Cardiac muscle cell (in vitro differentiated cells and primary cell): ENCODE results near the gene IDS. TPM values are rescaled to one million over a fixed set of nuclear protein-coding genes. Genes with fewer than 3 reads are reported as not detected.
"Not testable (repeated sequence)": the region's sequence is repeated elsewhere in the genome, so short reads cannot be mapped to it uniquely, and the experiment has no call there.

ENCODE experiments used
- DNase-seq, 2 donors: peaks; one replicate each; pipeline versions ENCODE4 v3.0.0 to v3.0.0-alpha.2; 2010 to 2017; ENCODE audit warnings: low read depth in 1 of 2, low spot score in 1 of 2
- H3K27ac ChIP-seq: fragments of 200-600 bp; sonication (generic); 2 replicates; pipeline ENCODE4 v1.5.1; 2016
- H3K27me3 ChIP-seq: fragments of 200-600 bp; sonication (generic); 2 replicates; pipeline ENCODE4 v1.6.0; 2016; ENCODE audit warnings: control low read depth
- H3K36me3 ChIP-seq: fragments of 200-600 bp; sonication (generic); 2 replicates; pipeline ENCODE4 v1.5.1; 2016; ENCODE audit warnings: control low read depth
- H3K4me1 ChIP-seq: fragments of 200-600 bp; sonication (generic); 2 replicates; pipeline ENCODE4 v1.8.1; 2017; ENCODE audit warnings: low read depth, mild to moderate bottlenecking, mixed run types
- H3K4me3 ChIP-seq: fragments of 200-600 bp; sonication (generic); 2 replicates; pipeline ENCODE4 v1.5.1; 2016; ENCODE audit warnings: mild to moderate bottlenecking
- H3K9me3 ChIP-seq: fragments of 200-600 bp; sonication (generic); 2 replicates; pipeline ENCODE4 v1.5.1; 2017; ENCODE audit warnings: low read depth, mild to moderate bottlenecking, control low read depth
- CTCF ChIP-seq: IDR thresholded peaks from 2 replicates; pipeline ENCODE4 v1.5.1; 2012; ENCODE audit warnings: low read depth, mild to moderate bottlenecking, low read length
- polyA plus RNA-seq: library from polyadenylated mRNA; unstranded; fragments of >200 nt; fragmentation: Nextera tagmentation; extraction: Ambion mirVana; gene quantifications from 2 replicates; pipeline ENCODE4 v1.2.1, GENCODE V29; 2016
- total RNA-seq: library from RNA; depleted of rRNA; stranded (reverse); fragments of >200 nt; gene quantifications from 2 replicates; pipeline ENCODE4 v1.2.3, GENCODE V29; 2016

IDS gene
- total and polyA plus RNA-seq, 2 experiments from 2014 or later: 27.8 to 38.6 TPM

- no peak for TF ChIP-seq CTCF
- H3K36me3 ChIP-seq: no peaks in the 10 kb centered on the region
- no peak for DNase-seq
- no peak overlapping the region for H3K4me3 ChIP-seq
- H3K27me3 ChIP-seq: no peaks in the 10 kb centered on the region
- H3K4me1 ChIP-seq: no peaks in the 10 kb centered on the region
- H3K27ac ChIP-seq: no peak overlapping the region
- H3K9me3 ChIP-seq: no peaks in the 10 kb centered on the region
Measured at GRCh38 chrX:149531599-149531998, 26.5 kb upstream of the IDS start.

GRCh38 chrX:149528381-149528780, 23.3 kb upstream of the IDS start:
- Histone ChIP-seq H3K27ac (no peak overlapping the region), H3K27me3 (no peaks in the 10 kb centered on the region)
- DNase-seq: no peak

GRCh38 chrX:149527705-149528104, 22.6 kb upstream of the IDS start:
- DNase-seq: peak; percentile 12 to 24
- Histone ChIP-seq H3K4me3 (no peak overlapping the region), H3K27ac (no peak overlapping the region), H3K27me3 (no peaks in the 10 kb centered on the region), H3K9me3 (no peaks in the 10 kb centered on the region), H3K36me3 (no peaks in the 10 kb centered on the region), H3K4me1 (no peaks in the 10 kb centered on the region)
- peak; percentile 54 for TF ChIP-seq CTCF

More at GRCh38 chrX:149528381-149528780, 23.3 kb upstream of the IDS start:
- H3K9me3 ChIP-seq: no peaks in the 10 kb centered on the region
- no peaks in the 10 kb centered on the region for H3K36me3 ChIP-seq
- no peak for TF ChIP-seq CTCF
- H3K4me3 ChIP-seq: no peak overlapping the region
- H3K4me1 ChIP-seq: no peaks in the 10 kb centered on the region

GRCh38 chrX:149526318-149527033, 21.4 kb upstream of the IDS start:
- not testable (repeated sequence) for H3K4me1 ChIP-seq, H3K36me3 ChIP-seq, DNase-seq, H3K27ac ChIP-seq, H3K4me3 ChIP-seq, H3K9me3 ChIP-seq, H3K27me3 ChIP-seq

GRCh38 chrX:149525903-149526302, 20.8 kb upstream of the IDS start:
- not testable (repeated sequence) for H3K4me3 ChIP-seq, H3K27ac ChIP-seq, H3K4me1 ChIP-seq

GRCh38 chrX:149525389-149525788, 20.3 kb upstream of the IDS start:
- H3K36me3 ChIP-seq, H3K4me3 ChIP-seq, H3K27me3 ChIP-seq, H3K9me3 ChIP-seq, H3K27ac ChIP-seq, H3K4me1 ChIP-seq: not testable (repeated sequence)
- peak in 1 of 2 donors; percentile 75 for DNase-seq

More at GRCh38 chrX:149525903-149526302, 20.8 kb upstream of the IDS start:
- not testable (repeated sequence) for H3K27me3 ChIP-seq, H3K36me3 ChIP-seq, H3K9me3 ChIP-seq, DNase-seq

GRCh38 chrX:149522916-149523315, 17.8 kb upstream of the IDS start:
- DNase-seq: no peak
- TF ChIP-seq CTCF: no peak
- no peaks in the 10 kb centered on the region for H3K4me1 ChIP-seq
- no peak overlapping the region for H3K4me3 ChIP-seq
- H3K9me3 ChIP-seq: no peaks in the 10 kb centered on the region
- no peaks in the 10 kb centered on the region for H3K27me3 ChIP-seq
- H3K27ac ChIP-seq: no peak overlapping the region
- no peaks in the 10 kb centered on the region for H3K36me3 ChIP-seq
